Gastrocnemius medialis (tissue), 4 donors: ENCODE measurements around the gene SEPTIN5. TPM values are rescaled to one million over a fixed set of nuclear protein-coding genes. Genes with fewer than 3 reads are reported as not detected.

ENCODE experiments used
- ATAC-seq, 2 donors: fragments of 150-250 bp; one replicate each; pipeline ENCODE4 v1.9.1; 2016
- DNase-seq, 2 donors: peaks; one replicate each; pipeline ENCODE4 v3.0.0-alpha.2; 2019
- H3K27ac ChIP-seq, 4 donors: fragments of 200-600 bp; sonication (generic); 1 replicate in 1 of 4; 2 replicates in 3 of 4; pipeline ENCODE4 v1.5.1; 2016 to 2018; ENCODE audit warnings: mild to moderate bottlenecking in 2 of 4, moderate library complexity in 1 of 4
- H3K27me3 ChIP-seq, 3 donors: fragments of 200-600 bp; sonication (generic) in 2 of 3; 1 replicate in 1 of 3; 2 replicates in 2 of 3; pipeline versions ENCODE4 v1.5.1 to v1.6.0; 2016 to 2019; ENCODE audit warnings: mild to moderate bottlenecking in 1 of 3, moderate library complexity in 1 of 3
- H3K36me3 ChIP-seq, 2 donors: fragments of 200-600 bp; sonication (generic) in 1 of 2; one replicate each; pipeline ENCODE4 v1.5.1; 2017 to 2018
- H3K4me1 ChIP-seq, 2 donors: fragments of 200-600 bp; sonication (generic) in 1 of 2; one replicate each; pipeline ENCODE4 v1.5.1; 2016 to 2017; ENCODE audit warnings: mild to moderate bottlenecking in 2 of 2
- H3K4me3 ChIP-seq, 4 donors: fragments of 200-600 bp; sonication (generic) in 3 of 4; 1 replicate in 1 of 4; 2 replicates in 3 of 4; pipeline ENCODE4 v1.5.1; 2016 to 2019; ENCODE audit warnings: mild to moderate bottlenecking in 2 of 4
- H3K9me3 ChIP-seq, 3 donors: fragments of 200-600 bp; sonication (generic) in 2 of 3; 1 replicate in 1 of 3; 2 replicates in 2 of 3; pipeline ENCODE4 v1.5.1; 2016 to 2019
- CTCF ChIP-seq, 5 experiments: fragments of 450-650 bp in 3 of 5; fragments of 200-600 bp in 2 of 5; sonication (generic) in 2 of 5; IDR thresholded peaks in 4 of 5; conservative IDR thresholded peaks in 1 of 5; 1 replicate in 4 of 5; 2 replicates in 1 of 5; pipeline ENCODE4 v1.5.1; 2016 to 2019; ENCODE audit warnings: antibody characterized with exemption in 5 of 5, mild to moderate bottlenecking in 3 of 5, moderate library complexity in 3 of 5
- POLR2A ChIP-seq, 2 donors: fragments of 450-650 bp; IDR thresholded peaks; one replicate each; pipeline ENCODE4 v1.6.1; 2017; ENCODE audit warnings: antibody characterized with exemption in 2 of 2, mild to moderate bottlenecking in 2 of 2, moderate library complexity in 2 of 2
- in situ Hi-C, 4 donors: fragments of 200-750 bp; cut with MboI; loops; one replicate each; pipeline versions ENCODE4 v1.15.0 to v1.8.0; 2017; ENCODE audit warnings: low sequenced_read_pairs in 4 of 4
- intact Hi-C: fragments of 100-400 bp; cut with DNase I; formaldehyde crosslinking; loops from one replicate; pipeline ENCODE4 v1.15.1; 2023; ENCODE audit warnings: low total_unique reads
- total RNA-seq, 4 donors: library from RNA; depleted of rRNA; stranded (reverse); fragments of >200 nt; gene quantifications; one replicate each; pipeline versions ENCODE4 v1.1.0 to v1.2.3, GENCODE V29; 2016

The SEPTIN5 gene
- total RNA-seq, 4 donors from 2014 or later, result 5.0 to 15.9 (median 10.2) TPM

DNA sequence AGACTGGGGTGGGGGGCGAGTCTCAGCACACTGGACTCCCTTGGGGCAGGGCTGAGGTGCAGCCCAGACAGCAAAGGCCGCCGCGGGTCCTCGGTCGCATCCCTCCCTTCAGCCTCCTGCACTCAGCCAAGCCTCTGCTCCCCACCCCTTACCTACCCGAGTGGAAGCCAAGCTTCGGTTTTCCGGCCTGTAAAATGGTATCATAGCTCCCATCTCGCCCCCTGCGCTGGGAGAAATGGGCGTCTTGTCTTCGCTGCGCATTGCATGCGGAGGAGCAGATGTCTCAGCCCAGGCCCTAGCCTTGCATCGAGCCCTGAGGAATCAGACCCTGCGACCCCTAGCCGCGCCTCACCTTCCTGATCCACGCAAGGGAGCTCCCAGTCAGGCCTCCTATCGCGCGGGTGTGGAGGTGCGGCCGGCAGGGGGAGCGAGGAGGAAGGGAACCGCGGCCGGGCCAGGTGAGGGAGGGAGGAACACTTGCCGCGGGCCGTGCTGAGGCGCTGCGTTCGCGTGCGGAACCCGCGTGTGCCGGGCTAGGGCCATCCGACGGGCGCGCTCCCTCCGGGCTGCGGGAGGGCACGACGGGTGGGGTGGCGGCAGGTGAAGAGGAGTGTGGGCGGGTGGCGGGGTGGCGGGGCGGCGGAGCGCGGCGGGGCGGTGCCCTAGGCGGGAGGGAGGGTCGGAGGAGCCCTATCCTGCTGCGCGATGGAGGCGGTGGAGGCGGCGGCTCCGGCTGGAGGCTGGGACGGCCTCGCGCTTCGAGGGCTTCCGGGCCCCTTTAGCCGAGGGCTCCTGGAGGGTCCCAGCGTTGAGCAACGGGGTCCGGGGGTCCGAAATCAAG, 42.2 kb downstream of the SEPTIN5 start:
- Histone ChIP-seq H3K27ac (no peak overlapping the region), H3K36me3 (no peaks in the 10 kb centered on the region), H3K4me1 (peaks cover 4% of the 10 kb centered on the region in 2 donors), H3K4me3 (peak overlapping the region in 2 of 4 donors; percentile 13 to 24), H3K9me3 (no peaks in the 10 kb centered on the region), H3K27me3 (peaks cover 30 to 44% (median 38%) of the 10 kb centered on the region in 3 donors)
- TF ChIP-seq CTCF (IDR thresholded peaks at IDR 0.05 in 4 of 5, conservative IDR thresholded peaks at IDR 0.05 in 1 of 5) (peak in 4 of 5 experiments; percentile 35 to 47 (median 40)), POLR2A (IDR thresholded peaks at IDR 0.05) (no peak)
- no peak for DNase-seq
- intact Hi-C loops (no loop called here), in situ Hi-C loops (no loop called here)
- ATAC-seq, result no peak

DNA sequence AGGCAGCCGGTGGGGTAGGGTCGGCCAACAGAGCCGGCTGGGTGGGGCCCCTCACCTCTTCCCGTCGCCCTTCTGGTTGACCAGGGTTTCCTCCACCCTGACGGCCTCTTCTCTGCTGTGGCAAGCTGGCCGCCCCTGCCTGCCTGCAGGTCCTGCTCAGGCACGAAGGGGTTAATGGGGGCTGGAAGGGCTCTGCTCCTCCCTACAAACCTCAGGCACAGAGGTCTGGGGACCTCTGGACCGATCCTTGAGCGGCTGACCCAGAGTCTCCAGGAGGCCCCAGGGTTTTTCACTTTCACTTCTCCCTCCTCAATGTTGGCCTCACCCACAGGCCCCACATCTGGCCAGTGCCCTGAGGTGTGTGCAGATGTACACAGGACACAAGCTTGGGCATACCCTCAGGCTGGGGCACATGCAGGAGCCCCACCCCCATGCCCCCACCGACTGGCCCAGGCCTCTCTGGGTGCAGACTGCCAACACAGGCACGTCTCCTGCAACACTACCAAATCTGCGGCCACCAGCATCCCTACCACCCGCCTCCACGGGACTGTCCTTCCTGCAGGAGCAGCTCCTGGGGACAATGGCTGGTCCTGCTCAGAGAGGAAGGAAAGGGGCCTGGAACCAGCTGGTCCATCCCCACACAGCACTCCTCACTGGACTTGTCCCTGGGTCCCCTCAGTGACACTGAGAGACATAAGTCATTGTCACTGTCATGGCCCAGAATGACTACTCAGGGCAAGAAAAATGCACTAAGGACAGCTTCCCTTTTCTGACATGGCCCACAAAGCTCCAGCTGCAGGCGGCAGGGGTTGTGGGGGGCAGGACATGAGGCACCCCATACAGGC, 43.1 kb downstream of the SEPTIN5 start:
- no peak for DNase-seq
- peaks cover 30 to 48% (median 40%) of the 10 kb centered on the region in 3 donors for H3K27me3 ChIP-seq
- intact Hi-C loops (no loop called here), in situ Hi-C loops (no loop called here)
- H3K4me1 ChIP-seq, result peaks cover 4% of the 10 kb centered on the region in 2 donors
- H3K27ac ChIP-seq, result no peak overlapping the region
- no peak for TF ChIP-seq CTCF (IDR thresholded peaks at IDR 0.05 in 4 of 5, conservative IDR thresholded peaks at IDR 0.05 in 1 of 5)
- peak overlapping the region in 2 of 4 donors; percentile 13 to 24 for H3K4me3 ChIP-seq
- no peaks in the 10 kb centered on the region for H3K36me3 ChIP-seq
- no peak for ATAC-seq
- no peaks in the 10 kb centered on the region for H3K9me3 ChIP-seq

- Histone ChIP-seq H3K27me3 (peaks cover 30 to 48% (median 40%) of the 10 kb centered on the region in 3 donors), H3K4me1 (peaks cover 4% of the 10 kb centered on the region in 2 donors)
- no peak for ATAC-seq
These were observed 43.9 kb downstream of the SEPTIN5 start for GRCh38 chr22:19757985-19758895.

More at GRCh38 chr22:19757985-19758895, 43.9 kb downstream of the SEPTIN5 start:
- Histone ChIP-seq H3K36me3 (no peaks in the 10 kb centered on the region), H3K9me3 (no peaks in the 10 kb centered on the region), H3K27ac (no peak overlapping the region), H3K4me3 (no peak overlapping the region)
- intact Hi-C loops, result no loop called here
- DNase-seq, result no peak
- no peak for TF ChIP-seq POLR2A (IDR thresholded peaks at IDR 0.05)
- TF ChIP-seq CTCF (IDR thresholded peaks at IDR 0.05 in 4 of 5, conservative IDR thresholded peaks at IDR 0.05 in 1 of 5), result no peak
- in situ Hi-C loops, result no loop called here
